ENCODE measurements around the gene COMMD4.
"Not testable (repeated sequence)": the region's sequence is repeated elsewhere in the genome, so short reads cannot be mapped to it uniquely, and the experiment has no call there.

Gene COMMD4

DNA sequence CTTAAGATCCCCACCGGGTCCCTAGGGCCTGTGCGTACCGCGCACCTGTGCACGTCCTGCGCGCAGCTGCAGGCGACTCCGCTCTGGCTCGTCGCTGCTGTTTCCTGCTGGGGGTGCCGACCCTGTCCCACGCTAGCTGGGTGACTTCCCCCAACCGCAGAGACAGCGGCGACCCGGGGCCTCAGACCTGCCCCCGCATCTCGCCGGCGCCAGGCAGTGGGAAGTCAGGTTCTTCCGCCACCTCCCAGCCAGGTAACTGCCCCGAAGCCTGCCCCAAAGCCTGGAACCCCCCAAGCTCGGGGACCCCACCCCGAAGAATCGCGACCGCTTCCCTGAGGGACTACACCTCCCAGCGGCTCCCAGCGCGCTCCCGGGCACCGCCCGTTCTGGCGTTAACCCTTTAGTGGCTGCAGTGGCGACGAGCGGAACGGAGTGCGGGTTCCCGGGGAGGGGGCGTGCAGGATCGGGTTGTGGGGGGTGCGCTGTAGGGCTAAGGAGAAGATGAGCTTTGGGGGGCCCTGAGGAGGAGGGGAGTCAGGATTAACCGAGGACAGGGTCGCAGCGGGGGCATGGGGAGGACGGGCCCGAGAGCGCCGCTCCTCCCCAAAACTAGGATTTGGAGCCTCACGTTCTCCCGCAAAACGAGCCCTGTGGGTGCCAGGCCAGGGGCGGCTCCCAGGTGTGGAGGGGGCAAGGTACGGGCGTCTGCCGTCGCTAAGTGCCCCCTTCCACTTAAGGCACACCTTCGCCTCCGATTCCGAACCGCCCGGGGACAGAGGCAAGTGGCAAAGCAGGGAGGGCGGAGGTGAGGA is 11.6 kb downstream of the COMMD4 start:
- Histone ChIP-seq H3K4me3 (ENCODE audit: low read depth, low read length) (peak overlapping the region; percentile 50), H3K9me3 (no peaks in the 10 kb centered on the region), H3K36me3 (no peaks in the 10 kb centered on the region), H3K4me1 (no peaks in the 10 kb centered on the region), H3K27me3 (peaks cover 54% of the 10 kb centered on the region)
- TF ChIP-seq, protein P1, sequence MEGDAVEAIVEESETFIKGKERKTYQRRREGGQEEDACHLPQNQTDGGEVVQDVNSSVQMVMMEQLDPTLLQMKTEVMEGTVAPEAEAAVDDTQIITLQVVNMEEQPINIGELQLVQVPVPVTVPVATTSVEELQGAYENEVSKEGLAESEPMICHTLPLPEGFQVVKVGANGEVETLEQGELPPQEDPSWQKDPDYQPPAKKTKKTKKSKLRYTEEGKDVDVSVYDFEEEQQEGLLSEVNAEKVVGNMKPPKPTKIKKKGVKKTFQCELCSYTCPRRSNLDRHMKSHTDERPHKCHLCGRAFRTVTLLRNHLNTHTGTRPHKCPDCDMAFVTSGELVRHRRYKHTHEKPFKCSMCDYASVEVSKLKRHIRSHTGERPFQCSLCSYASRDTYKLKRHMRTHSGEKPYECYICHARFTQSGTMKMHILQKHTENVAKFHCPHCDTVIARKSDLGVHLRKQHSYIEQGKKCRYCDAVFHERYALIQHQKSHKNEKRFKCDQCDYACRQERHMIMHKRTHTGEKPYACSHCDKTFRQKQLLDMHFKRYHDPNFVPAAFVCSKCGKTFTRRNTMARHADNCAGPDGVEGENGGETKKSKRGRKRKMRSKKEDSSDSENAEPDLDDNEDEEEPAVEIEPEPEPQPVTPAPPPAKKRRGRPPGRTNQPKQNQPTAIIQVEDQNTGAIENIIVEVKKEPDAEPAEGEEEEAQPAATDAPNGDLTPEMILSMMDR (IDR thresholded peaks at IDR 0.05; ENCODE audit: low read depth, low read length) = no peak
- no peak for DNase-seq

DNA sequence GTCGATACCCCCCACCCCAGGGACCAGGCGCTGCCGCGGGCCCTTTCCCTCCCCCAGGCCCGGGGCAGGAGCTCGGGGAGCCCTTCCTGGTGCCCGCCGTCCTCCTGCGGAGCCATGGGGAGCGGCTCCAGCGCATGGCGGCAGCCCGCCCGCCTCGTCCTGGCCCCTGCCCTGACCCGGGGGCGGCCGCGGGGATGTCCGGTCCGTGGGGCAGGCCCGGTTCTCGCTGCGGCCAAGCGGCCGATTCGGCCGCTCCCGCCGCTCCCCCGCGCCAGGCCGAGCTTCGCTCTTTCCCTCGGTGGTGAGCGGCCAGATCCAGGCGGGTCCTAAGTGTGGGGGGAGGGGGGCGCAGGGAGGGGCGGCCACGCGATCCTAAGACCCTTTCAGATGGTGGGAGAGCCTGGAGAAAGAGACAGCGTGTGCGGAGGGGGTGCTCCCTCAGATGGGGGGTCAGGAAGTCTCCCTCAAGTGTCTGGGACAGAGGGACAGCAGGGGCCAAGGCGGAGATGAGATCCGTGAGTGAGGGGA is 12.2 kb downstream of the COMMD4 start:
- Histone ChIP-seq H3K36me3 (no peaks in the 10 kb centered on the region), H3K27me3 (peaks cover 54% of the 10 kb centered on the region), H3K4me1 (no peaks in the 10 kb centered on the region), H3K4me3 (ENCODE audit: low read depth, low read length) (peak overlapping the region; percentile 50), H3K9me3 (no peaks in the 10 kb centered on the region)
- TF ChIP-seq, protein P1 (IDR thresholded peaks at IDR 0.05; ENCODE audit: low read depth, low read length) = no peak
- no peak for DNase-seq

DNA sequence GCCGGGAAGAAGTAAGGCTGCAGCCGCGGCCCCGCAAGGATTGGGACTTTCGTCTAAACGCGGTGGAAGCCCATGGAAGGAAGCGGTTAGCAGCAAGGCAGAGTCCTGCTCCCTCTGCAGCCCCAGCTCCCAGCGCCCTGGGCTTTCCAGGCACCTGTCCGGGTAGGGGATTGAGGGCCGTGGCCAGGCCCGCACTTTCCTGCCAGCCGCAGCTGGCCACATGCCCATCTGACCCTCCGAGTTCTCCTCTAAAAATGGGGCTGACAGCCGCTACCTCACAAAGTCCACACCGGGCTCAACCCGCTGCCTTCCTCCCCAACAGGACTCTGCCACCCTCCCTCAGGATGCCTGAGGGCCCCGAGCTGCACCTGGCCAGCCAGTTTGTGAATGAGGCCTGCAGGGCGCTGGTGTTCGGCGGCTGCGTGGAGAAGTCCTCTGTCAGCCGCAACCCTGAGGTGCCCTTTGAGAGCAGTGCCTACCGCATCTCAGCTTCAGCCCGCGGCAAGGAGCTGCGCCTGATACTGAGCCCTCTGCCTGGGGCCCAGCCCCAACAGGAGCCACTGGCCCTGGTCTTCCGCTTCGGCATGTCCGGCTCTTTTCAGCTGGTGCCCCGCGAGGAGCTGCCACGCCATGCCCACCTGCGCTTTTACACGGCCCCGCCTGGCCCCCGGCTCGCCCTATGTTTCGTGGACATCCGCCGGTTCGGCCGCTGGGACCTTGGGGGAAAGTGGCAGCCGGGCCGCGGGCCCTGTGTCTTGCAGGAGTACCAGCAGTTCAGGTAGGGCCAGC is 12.9 kb downstream of the COMMD4 start:
- Histone ChIP-seq H3K27me3 (peaks cover 54% of the 10 kb centered on the region), H3K36me3 (no peaks in the 10 kb centered on the region), H3K9me3 (no peaks in the 10 kb centered on the region), H3K4me1 (no peaks in the 10 kb centered on the region), H3K4me3 (ENCODE audit: low read depth, low read length) (no peak overlapping the region)
- no peak for DNase-seq
- TF ChIP-seq, protein P1 (IDR thresholded peaks at IDR 0.05; ENCODE audit: low read depth, low read length) = no peak

DNA sequence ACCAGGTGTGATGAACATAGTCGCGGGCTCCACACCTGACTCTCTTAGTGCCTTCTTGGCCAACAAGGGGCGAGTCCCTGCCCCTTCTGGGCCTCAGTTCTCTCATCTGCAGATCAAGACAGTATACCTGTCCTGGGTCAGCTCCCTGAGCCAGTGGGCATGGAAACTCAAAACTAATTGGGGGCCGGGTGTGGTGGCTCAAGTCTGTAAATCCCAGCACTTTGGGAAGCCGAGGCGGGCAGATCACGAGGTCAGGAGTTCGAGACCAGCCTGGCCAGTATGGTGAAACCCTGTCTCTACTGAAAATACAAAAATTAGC is 13.4 kb downstream of the COMMD4 start:
- H3K4me1 ChIP-seq; DNase-seq; H3K9me3 ChIP-seq; H3K36me3 ChIP-seq; H3K4me3 ChIP-seq (ENCODE audit: low read depth, low read length): not testable (repeated sequence)
- peaks cover 54% of the 10 kb centered on the region for H3K27me3 ChIP-seq

DNA sequence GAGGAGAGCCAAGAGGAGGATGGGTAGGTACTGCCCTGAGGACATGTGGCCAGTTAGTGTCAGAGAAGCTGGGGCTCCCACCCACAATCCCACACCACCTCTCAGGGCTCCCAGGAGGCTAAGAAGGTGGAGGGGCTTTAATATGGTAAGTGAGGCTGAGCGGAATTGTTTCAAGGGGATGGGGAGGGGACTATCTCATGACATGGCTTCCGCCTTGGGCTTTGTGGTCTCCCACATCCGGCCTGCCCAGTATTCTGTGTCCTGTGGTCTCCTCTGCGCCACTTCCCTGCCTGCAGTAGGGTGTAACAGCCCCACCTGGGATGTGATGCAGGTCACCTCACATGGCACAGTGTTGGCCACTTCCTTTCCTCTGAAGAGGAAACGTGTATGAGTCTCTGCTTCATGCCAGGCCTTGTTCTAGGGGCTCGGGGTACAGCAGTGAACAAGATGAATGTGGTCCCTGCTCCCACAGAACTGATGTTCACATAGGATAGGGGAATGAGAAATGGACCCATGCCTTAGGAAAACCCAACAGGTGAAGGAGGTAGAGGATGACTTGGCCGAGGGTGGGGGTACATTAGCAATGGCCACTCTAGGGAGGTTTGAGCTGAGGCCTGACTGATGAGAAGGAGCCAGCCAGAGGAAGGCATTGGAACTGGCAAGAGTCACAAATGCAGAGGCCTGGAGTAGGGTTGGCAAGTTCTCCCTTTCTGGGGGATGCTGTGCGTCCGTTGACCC is 14.2 kb downstream of the COMMD4 start:
- peaks cover 50% of the 10 kb centered on the region for H3K27me3 ChIP-seq
- H3K4me1 ChIP-seq = no peaks in the 10 kb centered on the region
- H3K36me3 ChIP-seq = no peaks in the 10 kb centered on the region
- no peak for DNase-seq
- no peaks in the 10 kb centered on the region for H3K9me3 ChIP-seq
- TF ChIP-seq, protein P1 (IDR thresholded peaks at IDR 0.05; ENCODE audit: low read depth, low read length) = no peak
- no peak overlapping the region for H3K4me3 ChIP-seq (ENCODE audit: low read depth, low read length)

DNA sequence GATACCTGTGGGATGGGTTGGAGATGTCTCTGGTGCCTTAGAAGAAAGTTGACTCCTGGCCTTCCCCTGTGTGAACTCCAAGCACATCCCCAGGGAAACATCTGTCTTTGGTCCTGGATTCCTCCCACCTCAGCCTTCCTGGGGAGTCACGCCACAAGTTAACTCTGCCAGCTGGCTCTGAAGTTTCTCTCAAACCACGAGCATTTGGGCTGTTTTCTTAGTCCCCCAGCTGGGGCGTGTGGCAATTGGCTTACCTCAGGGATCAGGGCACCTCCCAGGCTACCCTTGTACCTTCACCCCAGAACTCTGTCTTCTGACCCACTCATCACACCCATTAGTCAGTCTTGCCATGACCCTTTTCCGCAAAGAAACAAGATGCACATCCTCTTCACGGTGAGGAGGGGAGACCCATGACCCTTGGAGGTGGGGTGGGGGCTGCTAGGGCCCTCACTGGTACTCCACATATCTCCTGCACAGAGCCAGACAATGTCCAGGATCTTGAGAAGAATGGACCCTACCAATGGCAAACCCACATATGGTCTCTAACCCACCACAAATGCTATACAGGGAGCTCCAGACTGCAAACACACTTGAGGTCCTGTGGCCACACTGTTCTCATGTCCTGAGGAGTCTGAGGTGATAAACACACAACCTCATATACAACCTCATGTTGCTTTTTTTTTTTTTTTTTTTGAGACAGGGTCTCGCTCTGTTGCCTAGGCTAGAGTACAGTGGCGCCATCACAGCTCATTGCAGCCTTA is 14.9 kb downstream of the COMMD4 start:
- H3K36me3 ChIP-seq = no peaks in the 10 kb centered on the region
- TF ChIP-seq, protein P1 (IDR thresholded peaks at IDR 0.05; ENCODE audit: low read depth, low read length) = no peak
- no peaks in the 10 kb centered on the region for H3K9me3 ChIP-seq
- peaks cover 42% of the 10 kb centered on the region for H3K27me3 ChIP-seq
- no peak for DNase-seq
- no peak overlapping the region for H3K4me3 ChIP-seq (ENCODE audit: low read depth, low read length)
- no peaks in the 10 kb centered on the region for H3K4me1 ChIP-seq
